H1 (cell line): ENCODE measurements around the gene GCH1. TPM values are rescaled to one million over a fixed set of nuclear protein-coding genes. Genes with fewer than 3 reads are reported as not detected.

ENCODE experiments used
- CTCF ChIA-PET: fragments of 300-600 bp; sonication (Branson Sonifier 250); formaldehyde crosslinking; loops from one replicate; lab custom pipeline; 2021; ENCODE audit not compliant: partially characterized antibody; lab: Charles Lee
- POLR2A ChIA-PET: fragments of 300-600 bp; sonication (Branson Sonifier 250); formaldehyde crosslinking; loops from one replicate; lab custom pipeline; 2021; ENCODE audit warnings: inconsistent platforms; ENCODE audit not compliant: partially characterized antibody; lab: Charles Lee
- DNase-seq, 2 experiments: peaks; one replicate each; pipeline versions ENCODE4 v3.0.0 to v3.0.0-alpha.2; 2010 to 2022; ENCODE audit warnings: low spot score in 2 of 2, low read depth in 1 of 2, mixed read lengths in 1 of 2
- FAIRE-seq: peaks from 2 replicates; lab custom pipeline; 2011; peaks lifted over from hg19 to GRCh38; lab: Jason Lieb, UNC
- H2AFZ ChIP-seq: 2 replicates; pipeline ENCODE4 v1.8.1; 2012; ENCODE audit warnings: low read length, inconsistent platforms
- H2AK5ac ChIP-seq: 2 replicates; pipeline ENCODE4 v1.6.1; 2013; ENCODE audit warnings: low read depth, low read length
- H2BK120ac ChIP-seq: replicated peaks from 2 replicates; pipeline ENCODE3; 2013; ENCODE audit warnings: low read depth, low read length, inconsistent platforms
- H2BK12ac ChIP-seq: 2 replicates; pipeline ENCODE4 v1.6.1; 2013; ENCODE audit warnings: low read depth, low read length
- H2BK15ac ChIP-seq: 2 replicates; pipeline ENCODE4 v1.6.1; 2013; ENCODE audit warnings: low read length
- H2BK20ac ChIP-seq: 2 replicates; pipeline ENCODE4 v1.6.1; 2013; ENCODE audit warnings: low read length
- H2BK5ac ChIP-seq: 2 replicates; pipeline ENCODE4 v1.6.1; 2013; ENCODE audit warnings: low read depth, low read length
- H3K14ac ChIP-seq: 2 replicates; pipeline ENCODE4 v1.6.1; 2013; ENCODE audit warnings: inconsistent platforms; ENCODE audit not compliant: insufficient read length
- H3K18ac ChIP-seq: 2 replicates; pipeline ENCODE4 v1.6.1; 2013; ENCODE audit warnings: low read length; ENCODE audit errors: extremely low read depth
- H3K23ac ChIP-seq: 2 replicates; pipeline ENCODE4 v1.6.1; 2013; ENCODE audit warnings: inconsistent platforms; ENCODE audit not compliant: insufficient read length
- H3K23me2 ChIP-seq: 2 replicates; pipeline ENCODE4 v1.6.1; 2013; ENCODE audit warnings: low read depth, low read length
- H3K27ac ChIP-seq: 2 replicates; pipeline ENCODE4 v1.6.1; 2011; ENCODE audit warnings: low read depth, low read length, inconsistent platforms
- H3K27me3 ChIP-seq, 4 experiments: replicated peaks in 1 of 4; 1 replicate in 1 of 4; 2 replicates in 3 of 4; pipeline versions ENCODE4 v1.6.1 to v1.8.1; 2011 to 2013; ENCODE audit warnings: low read length in 3 of 4, mild to moderate bottlenecking in 3 of 4, inconsistent platforms in 2 of 4, mixed read lengths in 2 of 4, moderate library complexity in 1 of 4; ENCODE audit not compliant: control insufficient read depth in 3 of 4, insufficient read depth in 3 of 4; ENCODE audit errors: extremely low read depth in 1 of 4
- H3K36me3 ChIP-seq, 4 experiments: 2 replicates each; pipeline versions ENCODE4 v1.6.1 to v1.8.1; 2011 to 2013; ENCODE audit warnings: mild to moderate bottlenecking in 4 of 4, low read length in 3 of 4, moderate library complexity in 2 of 4, control low read depth in 1 of 4, inconsistent platforms in 1 of 4; ENCODE audit not compliant: insufficient read depth in 4 of 4, control insufficient read depth in 2 of 4
- H3K4ac ChIP-seq: replicated peaks from 2 replicates; pipeline ENCODE3; 2013; ENCODE audit warnings: low read length, low read depth, mixed read lengths, inconsistent platforms; ENCODE audit not compliant: insufficient read length
- H3K4me1 ChIP-seq, 4 experiments: replicated peaks in 1 of 4; 1 replicate in 1 of 4; 2 replicates in 3 of 4; pipeline versions ENCODE4 v1.6.1 to v1.8.1; 2011 to 2013; ENCODE audit warnings: low read length in 3 of 4, inconsistent platforms in 2 of 4, mixed read lengths in 1 of 4; ENCODE audit not compliant: insufficient read depth in 4 of 4, control insufficient read depth in 3 of 4
- H3K4me2 ChIP-seq, 2 experiments: 2 replicates each; pipeline versions ENCODE4 v1.6.1 to v1.8.1; 2011 to 2013; ENCODE audit warnings: low read depth in 2 of 2, low read length in 2 of 2, control low read depth in 1 of 2, inconsistent platforms in 1 of 2, mild to moderate bottlenecking in 1 of 2; ENCODE audit not compliant: insufficient read depth in 1 of 2
- H3K4me3 ChIP-seq, 4 experiments: fragments of 200-600, 300-600 bp in 1 of 4; sonication (generic), shearing (Covaris generic), sonication (Bioruptor Twin) in 1 of 4; 2 replicates each; pipeline versions ENCODE4 v1.5.1 to v1.8.1; 2011 to 2016; ENCODE audit warnings: low read length in 4 of 4, low read depth in 3 of 4, control low read depth in 2 of 4, inconsistent platforms in 2 of 4, mild to moderate bottlenecking in 2 of 4, mixed read lengths in 1 of 4, moderate library complexity in 1 of 4; ENCODE audit not compliant: insufficient read depth in 2 of 4; ENCODE audit errors: extremely low read depth in 1 of 4
- H3K56ac ChIP-seq: replicated peaks from 2 replicates; pipeline ENCODE3; 2013; ENCODE audit warnings: low read depth, mild to moderate bottlenecking, mixed read lengths, low read length, inconsistent platforms; ENCODE audit not compliant: insufficient read length
- H3K79me1 ChIP-seq: 2 replicates; pipeline ENCODE4 v1.6.1; 2013; ENCODE audit warnings: low read depth, low read length, control low read depth
- H3K79me2 ChIP-seq, 2 experiments: 2 replicates each; pipeline versions ENCODE4 v1.6.1 to v1.8.1; 2012 to 2013; ENCODE audit warnings: low read length in 2 of 2, mild to moderate bottlenecking in 2 of 2, inconsistent platforms in 1 of 2; ENCODE audit not compliant: insufficient read depth in 2 of 2, control insufficient read depth in 1 of 2
- H3K9ac ChIP-seq, 4 experiments: replicated peaks in 1 of 4; 1 replicate in 1 of 4; 2 replicates in 3 of 4; pipeline versions ENCODE4 v1.6.1 to v1.8.1; 2011 to 2013; ENCODE audit warnings: low read depth in 3 of 4, low read length in 3 of 4, control low read depth in 2 of 4, mild to moderate bottlenecking in 2 of 4, moderate library complexity in 2 of 4, inconsistent platforms in 1 of 4; ENCODE audit errors: extremely low read depth in 1 of 4
- H3K9me3 ChIP-seq, 2 experiments: 2 replicates each; pipeline versions ENCODE4 v1.6.1 to v1.8.1; 2012 to 2013; ENCODE audit warnings: mild to moderate bottlenecking in 2 of 2, moderate library complexity in 2 of 2, control low read depth in 1 of 2, inconsistent platforms in 1 of 2, low read depth in 1 of 2, low read length in 1 of 2, mixed read lengths in 1 of 2; ENCODE audit not compliant: insufficient read depth in 2 of 2
- H4K20me1 ChIP-seq, 2 experiments: replicated peaks in 1 of 2; 2 replicates each; pipeline versions ENCODE3 to v1.8.1; 2011 to 2013; ENCODE audit warnings: inconsistent platforms in 2 of 2, low read length in 2 of 2, mild to moderate bottlenecking in 1 of 2; ENCODE audit not compliant: insufficient read depth in 2 of 2, control insufficient read depth in 1 of 2
- H4K5ac ChIP-seq: 2 replicates; pipeline ENCODE4 v1.6.1; 2013; ENCODE audit warnings: low read length, low read depth, mixed read lengths, inconsistent platforms; ENCODE audit not compliant: insufficient read length
- H4K8ac ChIP-seq: 2 replicates; pipeline ENCODE4 v1.8.0; 2013; ENCODE audit warnings: mild to moderate bottlenecking, moderate library complexity, low read length, inconsistent platforms; ENCODE audit not compliant: insufficient read depth; ENCODE audit errors: extremely low read depth
- H4K91ac ChIP-seq: replicated peaks from 2 replicates; pipeline ENCODE3; 2013; ENCODE audit warnings: low read length, mixed read lengths, inconsistent platforms; ENCODE audit not compliant: insufficient read length
- CBX5 ChIP-seq: fragments of 300-800, 300-1000 bp; sonication (generic); IDR thresholded peaks from 2 replicates; pipeline ENCODE4 v1.7.1; 2016; ENCODE audit warnings: antibody characterized with exemption, low read length, low read depth
- CEBPB ChIP-seq: IDR thresholded peaks from 2 replicates; pipeline ENCODE4 v1.6.1; 2012; ENCODE audit warnings: low read depth, low read length
- CHD2 ChIP-seq: IDR thresholded peaks from 2 replicates; pipeline ENCODE4 v1.6.1; 2012; ENCODE audit warnings: low read length, improper control_type of control experiment
- JUND ChIP-seq: IDR thresholded peaks from 2 replicates; pipeline ENCODE4 v1.6.1; 2011; ENCODE audit warnings: mild to moderate bottlenecking, improper control_type of control experiment, low read length
- KDM1A ChIP-seq: fragments of 200-600, 300-600 bp; sonication (generic); IDR thresholded peaks from 2 replicates; pipeline ENCODE4 v1.7.1; 2016; ENCODE audit warnings: mild to moderate bottlenecking, low read length, borderline replicate concordance
- KDM4A ChIP-seq: IDR thresholded peaks from one replicate; pipeline ENCODE4 v1.7.1; 2012; ENCODE audit warnings: low read depth, mild to moderate bottlenecking, moderate library complexity, low read length, inconsistent platforms; ENCODE audit not compliant: severe bottlenecking
- MAFK ChIP-seq: IDR thresholded peaks from 2 replicates; pipeline ENCODE4 v1.6.1; 2012; ENCODE audit warnings: low read depth, mild to moderate bottlenecking, improper control_type of control experiment, low read length
- NRF1 ChIP-seq: IDR thresholded peaks from 2 replicates; pipeline ENCODE4 v1.6.1; 2011; ENCODE audit warnings: mild to moderate bottlenecking, low read depth, low read length, improper control_type of control experiment
- POLR2AphosphoS5 ChIP-seq: IDR thresholded peaks from 2 replicates; pipeline ENCODE4 v1.6.1; 2011; ENCODE audit warnings: low read depth, low read length
- RAD21 ChIP-seq, 2 experiments: IDR thresholded peaks in 1 of 2; conservative IDR thresholded peaks in 1 of 2; 2 replicates each; pipeline ENCODE4 v1.6.1; 2011; ENCODE audit warnings: low read depth in 2 of 2, low read length in 2 of 2, improper control_type of control experiment in 1 of 2, inconsistent platforms in 1 of 2, mild to moderate bottlenecking in 1 of 2, moderate library complexity in 1 of 2
- SUZ12 ChIP-seq: fragments of 200-600 bp; sonication (generic); IDR thresholded peaks from 2 replicates; pipeline ENCODE4 v1.6.1; 2012; ENCODE audit warnings: mild to moderate bottlenecking, inconsistent platforms, low read length, moderate library complexity, mixed read lengths
- ZNF274 ChIP-seq: IDR thresholded peaks from 2 replicates; pipeline ENCODE4 v1.7.0; 2012; ENCODE audit warnings: low read length, borderline replicate concordance; ENCODE audit errors: extremely low read depth
- WGBS, 2 experiments: shearing (Covaris generic) in 1 of 2; methylation state at CpG; one replicate each; pipeline versions ENCODE4 v1.1.6 to v1.1.7; 2013 to 2015; ENCODE audit warnings: low lambda C conversion rate in 2 of 2, mixed read lengths in 2 of 2, inconsistent platforms in 1 of 2, low coverage in 1 of 2, missing lambda C conversion rate in 1 of 2; ENCODE audit not compliant: insufficient replicate concordance in 2 of 2, insufficient coverage in 1 of 2, insufficient read length in 1 of 2; ENCODE audit errors: extremely low coverage in 1 of 2, missing lambda C conversion rate in 1 of 2; 5-methylcytosine and 5-hydroxymethylcytosine counted together
- polyA plus RNA-seq, 7 experiments: library from polyadenylated mRNA; depleted of rRNA in 3 of 7; stranded (reverse) in 5 of 7; unstranded in 2 of 7; fragments of >200 nt in 5 of 7; fragments of 200-250 nt in 2 of 7; gene quantifications; 1 replicate in 5 of 7; 2 replicates in 1 of 7; 4 replicates in 1 of 7; pipeline versions ENCODE4 v1.2.1 to v1.2.3, GENCODE V29; 2011 to 2013; ENCODE audit warnings: missing spikeins in 2 of 7, mixed read lengths in 2 of 7
- total RNA-seq: library from RNA; stranded (reverse); fragmentation: NEBNext Ultra II Directional; extraction: Animal tissue kit (Norgen Biotek cat#: 25700); gene quantifications from 2 replicates; pipeline ENCODE4 v1.2.1, GENCODE V29; 2021
- TF ChIP-seq, protein P1 (sequence below): IDR thresholded peaks from 2 replicates; pipeline ENCODE4 v1.6.1; 2011; ENCODE audit warnings: low read depth, mild to moderate bottlenecking, low read length; ENCODE audit not compliant: insufficient read depth

GCH1 gene
- total and polyA plus RNA-seq, 2 of the 8 experiments (the other 6 are each of a cell fraction or from before 2014, with no cell fraction given), result 7.3 to 7.9 TPM

DNA sequence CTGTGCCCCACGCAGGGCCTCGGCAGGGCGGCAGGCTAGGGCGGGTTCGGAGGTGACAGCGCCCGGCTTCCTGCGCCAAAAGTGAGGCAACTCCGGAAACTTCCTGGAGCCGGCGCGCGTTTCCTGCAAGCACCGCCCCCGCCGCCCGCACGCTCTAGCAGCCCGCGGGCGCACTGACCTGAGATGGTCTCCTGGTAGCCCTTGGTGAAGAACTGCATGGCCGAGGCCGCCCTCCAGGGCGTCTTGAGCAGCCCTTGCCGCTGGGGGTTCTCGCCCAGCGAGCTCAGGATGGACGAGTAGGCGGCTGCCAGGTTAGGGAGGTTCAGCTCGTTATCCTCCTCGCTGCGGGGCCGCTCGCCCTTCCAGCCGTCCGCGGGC, 494 bp downstream of the GCH1 start:
- FAIRE-seq (no peak), DNase-seq (peak; percentile 27 to 80)
- Histone ChIP-seq H2BK120ac (no peak overlapping the region), H3K14ac (no peak overlapping the region), H2BK20ac (no peak overlapping the region), H3K4me2 (peak overlapping the region; percentile 89 to 99), H3K18ac (peak overlapping the region; percentile 83), H2AK5ac (no peak overlapping the region), H2BK5ac (no peak overlapping the region), H3K4ac (no peak overlapping the region), H2AFZ (no peak overlapping the region; the same call in 1 of the 2 replicates), H3K4me1 (peaks cover 0 to 5% (median 1%) of the 10 kb centered on the region in 4 experiments; a peak in 6 of 7 replicates), H3K56ac (peak overlapping the region; percentile 69), H4K8ac (peak overlapping the region; percentile 95), H3K23ac (no peak overlapping the region), H4K91ac (no peak overlapping the region), H3K4me3 (peak overlapping the region; percentile 68 to 86 (median 72)), H3K27ac (no peak overlapping the region), H3K9ac (peak overlapping the region in 3 of 4 experiments; percentile 22 to 53 (median 36); a peak in 6 of 7 replicates), H2BK12ac (no peak overlapping the region), H4K5ac (peak overlapping the region; percentile 40), H3K9me3 (no peaks in the 10 kb centered on the region), H3K79me1 (no peaks in the 10 kb centered on the region), H4K20me1 (peaks cover 1 to 4% of the 10 kb centered on the region in 2 experiments), H2BK15ac (no peak overlapping the region), H3K36me3 (no peaks in the 10 kb centered on the region), H3K23me2 (peaks cover 15% of the 10 kb centered on the region), H3K79me2 (no peaks in the 10 kb centered on the region), H3K27me3 (peaks cover 2 to 20% (median 17%) of the 10 kb centered on the region in 4 experiments)
- CTCF ChIA-PET, result interaction anchor here (0.5 to 1.8 kb wide), 3 partner anchors 9 to 187 kb away, joined by 3 to 8 read pairs (median 3); no protein-coding TSS in a partner anchor
- 3% methylated on average over 34 of the region's 37 CpGs; no CpG with 5 or more reads in 1 of the 2 experiments for WGBS, 2 experiments
- POLR2A ChIA-PET, result interaction anchor here (0.6 to 2.7 kb wide), 14 partner anchors 10 to 336 kb away, joined by 3 to 15 read pairs (median 6); partner anchors contain the start of genes SAMD4A, SOCS4 and WDHD1
- TF ChIP-seq NRF1 (no peak), RAD21 (IDR thresholded peaks at IDR 0.05 in 1 of 2, conservative IDR thresholded peaks at IDR 0.05 in 1 of 2; ENCODE audit: low read depth in 2 of 2, low read length in 2 of 2) (no peak), POLR2AphosphoS5 (no peak), KDM1A (no peak), SUZ12 (no peak), KDM4A (peak; percentile 97), CHD2 (no peak), MAFK (no peak), ZNF274 (no peak), CEBPB (no peak; the same call in 1 of the 2 replicates), JUND (no peak), CBX5 (no peak)
- TF ChIP-seq, protein P1, sequence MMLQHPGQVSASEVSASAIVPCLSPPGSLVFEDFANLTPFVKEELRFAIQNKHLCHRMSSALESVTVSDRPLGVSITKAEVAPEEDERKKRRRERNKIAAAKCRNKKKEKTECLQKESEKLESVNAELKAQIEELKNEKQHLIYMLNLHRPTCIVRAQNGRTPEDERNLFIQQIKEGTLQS, result no peak
